ENCODE measurements around the gene DDIT3. TPM values are rescaled to one million over a fixed set of nuclear protein-coding genes. Genes with fewer than 3 reads are reported as not detected.
"Not testable (repeated sequence)": the region's sequence is repeated elsewhere in the genome, so short reads cannot be mapped to it uniquely, and the experiment has no call there.

DDIT3 gene
- total and polyA plus RNA-seq, 2 donors (not counting 1 experiment from before 2014, with no cell fraction given) = 35.6 to 159 TPM

DNA sequence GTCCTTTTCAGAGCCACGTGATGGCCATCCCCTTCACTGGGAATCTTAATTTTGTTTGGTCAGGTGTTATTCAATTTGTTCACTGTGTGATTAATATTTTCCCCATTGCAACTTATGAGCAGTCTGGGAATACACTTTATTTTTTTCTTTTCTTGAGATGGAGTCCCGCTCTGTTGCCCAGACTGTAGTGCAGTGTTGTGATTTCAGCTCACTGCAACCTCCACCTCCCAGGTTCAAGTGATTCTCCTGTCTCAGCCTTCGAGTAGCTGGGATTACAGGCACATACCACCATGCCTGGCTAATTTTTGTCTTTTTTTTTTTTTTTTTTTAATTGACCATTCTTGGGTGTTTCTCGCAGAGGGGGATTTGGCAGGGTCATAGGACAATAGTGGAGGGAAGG is 13.8 kb downstream of the DDIT3 start:
- H3K27ac Mint-ChIP-seq; POLR2A ChIA-PET; ATAC-seq (ENCODE audit: low read depth); H3K27me3 ChIP-seq (replicated peaks in 1 of 4; ENCODE audit: control extremely low read depth in 1 of 4, control insufficient read depth in 3 of 4, insufficient read depth in 4 of 4, low read length in 3 of 4); H3K9me3 Mint-ChIP-seq (ENCODE audit: insufficient read depth); H3K27ac ChIP-seq (ENCODE audit: low read length in 2 of 2); H3K4me3 Mint-ChIP-seq; H3K9ac ChIP-seq (ENCODE audit: low read length); DNase-seq; H3K27me3 Mint-ChIP-seq; H3K9me3 ChIP-seq (ENCODE audit: control extremely low read depth in 1 of 3, control insufficient read depth in 2 of 3, insufficient read depth in 1 of 3, low read length in 2 of 3); H3K4me1 ChIP-seq (ENCODE audit: control insufficient read depth in 2 of 2, insufficient read depth in 2 of 2, low read length in 2 of 2); H3K4me1 Mint-ChIP-seq; H4K20me1 ChIP-seq (ENCODE audit: control insufficient read depth, insufficient read depth, low read length, poor library complexity, severe bottlenecking); intact Hi-C loops (cut with micrococcal nuclease); H3K4me3 ChIP-seq (ENCODE audit: control extremely low read depth in 1 of 5, extremely low read depth in 1 of 5, insufficient read depth in 1 of 5, low read depth in 2 of 5, low read length in 4 of 5); H2AFZ ChIP-seq (ENCODE audit: insufficient read depth, low read depth, low read length, poor library complexity, severe bottlenecking); H3K4me2 ChIP-seq (replicated peaks; ENCODE audit: low read depth, low read length, poor library complexity, severe bottlenecking): not testable (repeated sequence)
- CTCF ChIA-PET = interaction anchor here (0.7 kb wide), 1 partner anchor 89 kb away, joined by 3 read pairs; no protein-coding TSS in a partner anchor
- Histone ChIP-seq H3K79me2 (ENCODE audit: control insufficient read depth, insufficient read depth, low read length) (peaks cover 14% of the 10 kb centered on the region), H3K36me3 (replicated peaks in 1 of 2; ENCODE audit: control extremely low read depth in 1 of 2, control insufficient read depth in 1 of 2, extremely low read depth in 1 of 2, insufficient read depth in 2 of 2, low read length in 1 of 2) (peaks cover 7 to 50% of the 10 kb centered on the region in 2 experiments)
- 17% methylated on average over 1 of the region's 4 CpGs for WGBS (ENCODE audit: insufficient coverage)

DNA sequence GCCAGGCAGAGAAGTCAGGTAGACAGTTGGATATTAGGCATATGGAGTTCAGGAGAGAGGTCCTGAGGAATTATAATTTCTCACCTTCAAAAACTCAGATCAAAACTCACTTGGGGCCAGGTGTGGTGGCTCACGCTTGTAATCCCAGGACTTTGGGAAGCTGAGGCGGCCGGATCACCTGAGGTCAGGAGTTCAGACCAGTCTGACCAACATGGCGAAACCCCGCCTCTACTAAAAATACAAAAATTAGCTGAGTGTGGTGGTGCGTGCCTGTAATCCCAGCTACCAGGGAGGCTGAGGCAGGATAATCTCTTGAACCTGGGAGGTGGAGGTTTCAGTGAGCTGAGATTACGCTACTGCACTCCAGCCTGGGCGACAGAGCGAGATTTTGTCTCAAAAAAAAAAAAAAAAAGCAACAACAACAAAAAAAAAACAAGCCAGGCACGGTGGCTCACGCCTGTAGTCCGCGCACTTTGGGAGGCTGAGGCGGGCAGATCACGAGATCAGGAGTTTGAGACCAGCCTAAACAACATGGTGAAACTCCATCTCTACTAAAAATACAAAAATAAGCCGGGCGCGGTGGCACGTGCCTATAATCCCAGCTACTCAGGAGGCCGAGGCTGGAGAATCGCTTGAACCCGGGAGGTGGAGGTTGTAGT is 17.9 kb downstream of the DDIT3 start:
- H4K20me1 ChIP-seq (ENCODE audit: control insufficient read depth, insufficient read depth, low read length, poor library complexity, severe bottlenecking); CTCF ChIA-PET; H3K4me3 Mint-ChIP-seq; H3K9me3 Mint-ChIP-seq (ENCODE audit: insufficient read depth); H3K27me3 ChIP-seq (replicated peaks in 1 of 4; ENCODE audit: control extremely low read depth in 1 of 4, control insufficient read depth in 3 of 4, insufficient read depth in 4 of 4, low read length in 3 of 4); ATAC-seq (ENCODE audit: low read depth); H3K4me1 Mint-ChIP-seq; H3K9me3 ChIP-seq (ENCODE audit: control extremely low read depth in 1 of 3, control insufficient read depth in 2 of 3, insufficient read depth in 1 of 3, low read length in 2 of 3); H3K4me2 ChIP-seq (replicated peaks; ENCODE audit: low read depth, low read length, poor library complexity, severe bottlenecking); H3K4me1 ChIP-seq (ENCODE audit: control insufficient read depth in 2 of 2, insufficient read depth in 2 of 2, low read length in 2 of 2); DNase-seq; intact Hi-C loops (cut with micrococcal nuclease); H3K4me3 ChIP-seq (ENCODE audit: control extremely low read depth in 1 of 5, extremely low read depth in 1 of 5, insufficient read depth in 1 of 5, low read depth in 2 of 5, low read length in 4 of 5); H3K27ac Mint-ChIP-seq; H3K9ac ChIP-seq (ENCODE audit: low read length); H3K27ac ChIP-seq (ENCODE audit: low read length in 2 of 2); H2AFZ ChIP-seq (ENCODE audit: insufficient read depth, low read depth, low read length, poor library complexity, severe bottlenecking); H3K27me3 Mint-ChIP-seq: not testable (repeated sequence)
- WGBS (ENCODE audit: insufficient coverage) = no CpG with 5 or more reads among the region's 22 CpGs
- POLR2A ChIA-PET = interaction anchor here (0.6 to 1.0 kb wide), 3 partner anchors 10 to 23 kb away, joined by 4 to 5 read pairs (median 5); no protein-coding TSS in a partner anchor
- H3K36me3 ChIP-seq (replicated peaks in 1 of 2; ENCODE audit: control extremely low read depth in 1 of 2, control insufficient read depth in 1 of 2, extremely low read depth in 1 of 2, insufficient read depth in 2 of 2, low read length in 1 of 2) = peaks cover 7 to 69% of the 10 kb centered on the region in 2 experiments
- peaks cover 32% of the 10 kb centered on the region for H3K79me2 ChIP-seq (ENCODE audit: control insufficient read depth, insufficient read depth, low read length)

Data from B cell (primary cell).